ENCODE data around the gene WDR43.

WDR43 gene

DNA sequence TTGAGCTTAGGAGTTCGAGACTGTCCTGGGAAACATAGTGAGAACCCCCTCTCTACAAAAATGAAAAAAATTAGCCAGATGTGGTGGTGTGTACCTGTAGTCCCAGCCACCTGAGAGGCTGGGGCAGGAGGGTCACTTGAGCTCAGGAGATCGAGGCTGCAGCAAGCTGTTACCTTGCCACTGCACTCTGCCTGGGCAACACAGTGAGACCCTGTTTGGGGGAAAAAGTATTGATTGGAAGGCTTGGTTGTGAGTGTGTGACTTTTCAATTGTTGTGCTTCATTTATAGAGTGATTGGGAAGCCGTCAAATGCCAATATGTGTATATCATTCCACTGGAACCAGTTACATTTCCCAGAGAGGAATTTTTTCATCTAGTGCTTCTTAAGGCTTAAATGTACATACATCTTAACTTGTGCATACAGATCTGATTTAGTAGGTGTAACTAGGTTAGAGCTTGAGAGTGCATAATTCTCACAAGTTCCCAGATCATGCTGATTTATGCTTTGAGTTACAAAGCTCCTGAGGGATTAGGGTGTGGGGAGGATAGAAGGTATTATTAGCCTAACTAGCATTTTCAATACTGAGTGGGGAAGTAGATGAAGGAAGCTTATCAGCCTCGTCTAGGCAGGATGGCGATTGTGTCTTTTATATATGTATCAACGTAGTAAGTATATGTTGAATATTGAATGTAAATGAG, 15.3 kb downstream of the WDR43 start:
- DNase-seq, result no peak

DNA sequence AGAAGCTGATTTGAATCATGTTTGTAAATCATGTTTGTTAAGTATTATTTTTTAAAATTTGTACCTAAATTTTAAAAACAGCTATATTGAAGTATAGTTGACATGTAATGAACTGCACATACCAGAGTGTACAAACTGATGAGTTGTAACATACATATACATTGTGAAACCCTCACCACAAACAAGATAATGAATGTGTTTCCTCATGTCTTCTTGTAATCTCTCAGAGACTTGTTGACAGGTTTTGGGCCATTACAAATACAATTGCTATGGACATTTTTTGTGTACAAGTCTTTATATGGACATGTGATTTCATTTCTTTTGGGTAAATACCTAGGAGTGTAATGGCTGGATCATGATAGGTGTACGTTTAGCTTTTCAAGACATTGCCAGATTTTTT, 21.5 kb downstream of the WDR43 start:
- DNase-seq, result no peak

DNA sequence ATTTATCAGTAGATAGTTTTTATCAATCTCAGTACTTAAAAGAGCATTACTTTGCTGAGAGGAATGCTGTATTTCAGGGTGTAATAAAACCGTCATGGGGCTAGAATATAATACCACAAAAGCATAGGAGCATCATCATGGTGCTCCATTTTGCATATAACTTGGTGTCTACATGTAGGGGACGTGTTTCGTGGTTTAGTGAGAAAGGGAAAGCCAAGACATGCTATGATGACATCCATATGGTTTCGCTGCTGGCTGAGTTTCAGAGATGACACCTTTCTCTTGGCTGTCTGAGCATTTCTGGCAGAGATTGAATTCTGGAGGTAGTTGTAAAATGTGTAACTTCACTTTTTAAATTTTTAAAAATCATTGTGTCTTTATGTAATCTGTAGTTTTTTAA, 32.4 kb downstream of the WDR43 start:
- DNase-seq, result no peak

DNA sequence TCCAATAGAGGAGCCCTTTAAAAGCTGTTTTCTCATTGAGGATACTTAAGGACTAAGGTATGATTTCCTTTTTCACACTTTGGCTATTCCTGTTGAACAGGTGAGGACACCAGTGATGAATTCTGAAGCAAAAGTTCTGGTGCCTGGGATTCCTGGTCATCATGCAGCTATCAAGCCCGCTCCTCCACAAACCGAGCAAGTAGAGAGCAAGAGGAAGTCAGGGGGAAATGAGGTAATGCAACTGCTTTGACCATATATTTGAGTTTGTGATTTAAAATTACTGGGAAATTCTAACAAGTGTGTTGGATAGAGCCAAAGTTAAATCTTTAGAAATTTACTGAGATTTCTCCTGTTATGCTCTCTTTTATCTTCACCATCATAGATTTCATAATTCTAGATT, 33.0 kb downstream of the WDR43 start:
- peak in 1 of 3 donors; percentile 6 for DNase-seq

- DNase-seq, result no peak
Observed at GRCh38 chr2:28927878-28928277, 33.4 kb downstream of the WDR43 start.

GRCh38 chr2:28929581-28929980, 35.1 kb downstream of the WDR43 start:
- no peak for DNase-seq

GRCh38 chr2:28930205-28930604, 35.7 kb downstream of the WDR43 start:
- DNase-seq, result no peak

DNA sequence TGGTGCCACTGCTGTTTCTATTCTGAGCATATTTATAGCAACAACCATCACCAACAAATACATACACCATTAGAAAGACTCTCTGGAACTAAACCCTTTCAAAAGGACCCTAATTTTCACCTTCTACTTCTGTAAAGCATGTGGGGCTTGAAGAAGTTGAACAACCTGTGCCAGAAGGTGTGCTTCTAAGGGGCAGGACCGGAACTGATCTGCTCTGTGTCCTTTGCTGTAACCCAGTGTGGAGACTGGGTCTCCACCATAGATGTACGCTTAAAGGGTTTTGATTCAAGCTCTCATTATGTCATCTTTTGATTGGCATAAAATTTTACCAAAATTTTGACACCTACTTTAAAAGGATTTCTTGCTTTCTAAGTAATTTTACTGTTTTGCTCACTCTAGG, 40.3 kb downstream of the WDR43 start:
- DNase-seq, result no peak

GRCh38 chr2:28941008-28941407, 46.5 kb downstream of the WDR43 start:
- no peak for DNase-seq

- no peak for DNase-seq
Observed at GRCh38 chr2:28944535-28945248, 50.2 kb downstream of the WDR43 start.

GRCh38 chr2:28948160-28948559, 53.7 kb downstream of the WDR43 start:
- DNase-seq, result no peak

DNA sequence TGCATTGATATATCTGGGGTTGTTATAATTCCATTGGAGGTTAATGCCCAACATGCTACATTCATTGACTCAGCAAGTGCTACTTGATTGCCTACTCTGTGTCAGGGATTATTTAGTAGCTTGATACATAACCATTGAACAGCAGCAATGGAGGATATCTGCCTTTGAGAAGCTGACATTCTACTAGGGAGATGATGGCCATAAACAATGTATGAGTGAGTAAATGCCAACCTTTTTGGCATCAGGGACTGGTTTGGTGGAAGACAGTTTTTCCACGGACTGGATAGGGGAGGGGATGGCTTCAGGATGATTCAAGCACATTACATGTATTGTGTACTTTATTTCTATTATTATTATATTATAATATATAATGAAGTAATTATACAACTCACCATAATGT, 54.7 kb downstream of the WDR43 start:
- no peak for DNase-seq

DNA sequence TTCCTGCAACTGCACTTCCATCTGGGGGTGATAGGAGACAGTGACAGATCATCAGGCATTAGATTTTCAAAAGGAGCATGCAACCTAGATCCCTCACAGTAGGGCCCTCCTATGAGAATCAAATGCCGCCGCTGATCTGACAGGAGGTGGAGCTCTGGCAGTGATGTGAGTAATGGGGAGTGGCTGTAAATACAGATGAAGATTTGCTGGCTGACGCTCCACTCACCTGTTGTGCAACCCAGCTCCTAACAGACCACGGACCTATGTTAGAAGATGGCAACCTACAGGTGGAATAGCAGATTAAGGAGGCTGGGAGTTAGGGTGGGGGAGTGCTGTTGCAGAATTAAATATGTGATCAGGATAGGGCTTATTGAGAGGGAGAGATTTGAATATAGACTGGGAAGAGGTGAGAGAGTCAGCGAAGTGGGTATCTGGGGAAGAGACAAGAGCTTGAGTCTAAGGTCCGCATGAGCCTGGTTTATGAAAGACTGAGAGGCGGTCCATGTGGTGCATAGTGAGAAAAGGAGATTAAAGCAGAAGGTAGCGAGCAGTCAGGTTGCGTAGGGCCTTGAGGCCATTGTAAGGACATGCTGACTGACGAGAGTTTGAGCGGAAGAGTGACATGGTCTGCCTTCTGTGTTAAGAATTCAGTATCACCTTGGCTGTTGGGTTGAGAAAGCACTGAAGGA, 55.3 kb downstream of the WDR43 start:
- DNase-seq, result no peak

DNA sequence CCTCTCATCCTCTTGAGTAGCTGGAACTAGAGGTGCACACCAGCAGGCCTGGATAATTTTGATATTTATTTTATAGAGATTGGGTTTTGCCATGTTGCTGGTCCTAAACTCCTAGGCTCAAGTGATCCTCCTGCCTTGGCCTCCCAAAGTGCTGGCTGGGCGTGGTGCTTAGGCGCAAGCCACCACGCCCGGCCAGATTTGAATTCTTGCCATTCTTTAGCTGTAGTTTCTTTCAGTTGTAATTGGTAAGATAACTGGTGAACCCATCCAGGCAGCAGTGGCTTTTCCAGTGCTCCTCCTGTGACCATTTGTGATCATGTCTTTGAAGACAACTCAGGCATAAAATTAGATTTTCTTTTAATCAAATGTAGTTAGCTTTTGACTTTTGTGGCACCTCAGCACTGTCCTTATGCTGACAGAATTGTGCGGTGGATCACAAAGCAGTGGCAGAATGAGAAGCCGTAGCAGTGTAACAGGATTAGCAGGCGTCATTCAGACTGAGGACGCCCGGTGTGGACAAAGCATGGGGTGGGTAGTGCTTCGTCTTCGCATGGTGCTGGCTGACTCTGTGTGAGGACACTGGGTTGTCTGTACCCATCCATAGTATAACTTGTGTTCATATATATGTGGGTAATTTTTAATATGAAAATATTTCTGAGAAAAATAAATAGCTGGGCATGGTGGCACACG, 56.6 kb downstream of the WDR43 start:
- no peak for DNase-seq

- DNase-seq, result peak; percentile 36 to 74 (median 71)
Observed at GRCh38 chr2:28951910-28952835, 57.7 kb downstream of the WDR43 start.

GRCh38 chr2:28952836-28953211, 58.4 kb downstream of the WDR43 start:
- peak; percentile 23 to 47 (median 43) for DNase-seq

GRCh38 chr2:28955467-28955866, 61.0 kb downstream of the WDR43 start:
- DNase-seq, result no peak

DNA sequence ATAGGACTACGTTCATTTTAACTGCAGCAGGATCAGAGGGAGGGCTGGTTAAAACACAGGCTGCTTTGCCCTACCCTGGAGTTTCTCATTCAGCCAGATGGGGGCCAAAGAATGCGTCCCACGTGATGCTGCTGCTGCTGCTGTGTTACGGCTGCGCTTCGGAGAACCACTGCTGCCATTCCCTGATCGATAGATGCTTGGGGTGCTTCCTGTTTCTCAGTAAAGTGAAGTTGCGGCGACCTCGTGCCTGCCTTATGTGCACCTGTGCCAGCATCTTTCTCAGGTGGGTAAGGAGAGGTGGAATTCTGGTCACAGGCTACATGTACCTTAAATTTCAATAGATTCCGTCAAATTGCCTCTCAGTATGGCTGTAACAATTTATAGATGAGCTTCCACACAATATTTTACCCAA, 62.0 kb downstream of the WDR43 start:
- peak; percentile 38 to 58 (median 39) for DNase-seq

DNA sequence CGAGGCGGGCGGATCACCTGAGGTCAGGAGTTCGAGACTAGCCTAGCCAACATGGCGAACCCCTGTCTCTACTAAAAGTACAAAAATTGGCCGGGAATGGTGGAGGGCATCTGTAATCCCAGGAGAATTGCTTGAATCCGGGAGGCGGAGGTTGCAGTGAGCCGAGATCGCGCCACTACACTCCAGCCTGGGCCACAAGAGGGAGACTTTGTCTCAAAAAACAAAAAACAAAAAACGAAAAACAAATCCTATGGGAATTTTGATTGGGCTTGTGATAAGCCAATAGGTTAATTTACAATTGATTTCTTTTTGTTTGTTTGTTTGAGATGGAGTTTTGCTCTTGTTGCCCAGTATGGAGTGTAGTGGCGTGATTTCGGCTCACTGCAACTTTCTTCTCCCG, 62.4 kb downstream of the WDR43 start:
- peak in 1 of 3 donors; percentile 22 for DNase-seq

GRCh38 chr2:28958689-28959088, 64.2 kb downstream of the WDR43 start:
- peak; percentile 74 to 86 (median 81) for DNase-seq

GRCh38 chr2:28960401-28960800, 65.9 kb downstream of the WDR43 start:
- no peak for DNase-seq

DNA sequence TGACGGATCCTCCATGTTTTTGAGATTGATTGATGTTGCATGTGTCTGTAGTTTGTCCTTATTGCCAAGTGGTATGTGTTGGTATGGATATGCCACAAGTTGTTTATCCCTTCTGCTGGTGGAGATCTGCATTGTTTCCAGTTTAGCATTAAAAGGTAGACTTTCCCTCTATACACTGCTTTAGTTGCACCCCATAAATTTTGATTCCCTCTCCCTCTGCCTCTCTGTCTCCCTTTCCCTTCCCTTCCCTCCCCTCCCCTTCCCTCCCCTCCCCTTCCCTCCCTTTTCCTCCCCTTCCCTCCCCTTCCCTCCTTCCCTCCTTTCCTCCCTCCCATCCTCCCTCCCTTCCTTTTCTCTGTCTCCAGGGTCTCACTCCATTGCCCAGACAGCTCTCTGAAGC, 68.0 kb downstream of the WDR43 start:
- DNase-seq, result no peak

All from suppressor macrophage treated with lipopolysaccharide for 1 hour (primary cell).